PC-3 (cell line): Measurements from ENCODE around the gene ARIH2. TPM values are rescaled to one million over a fixed set of nuclear protein-coding genes. Genes with fewer than 3 reads are reported as not detected.

Source experiments
- ATAC-seq: fragments of 200-7000 bp; cut with Tn5 transposase; 2 replicates; pipeline ENCODE4 v1.9.1; 2020; ENCODE audit warnings: mild to moderate bottlenecking, moderate library complexity
- BruUV-seq: library from RNA; stranded (reverse); fragments of 400-500 nt; replicated peaks from 2 replicates; lab custom pipeline; 2021; lab: Mats Ljungman, UMichigan
- CTCF ChIA-PET: fragments of 300-600 bp; sonication (Branson Sonifier 250); formaldehyde crosslinking; loops from one replicate; lab custom pipeline; 2022; ENCODE audit warnings: antibody characterized with exemption; lab: Charles Lee
- POLR2A ChIA-PET: fragments of 300-600 bp; sonication (Branson Sonifier 250); formaldehyde crosslinking; loops from one replicate; lab custom pipeline; 2022; ENCODE audit warnings: antibody characterized with exemption; ENCODE audit not compliant: unreplicated experiment; lab: Charles Lee
- DNase-seq: peaks from one replicate; pipeline ENCODE4 v3.0.0-alpha.2; 2015
- H2AFZ ChIP-seq: fragments of 300-600 bp; sonication (generic); 2 replicates; pipeline ENCODE4 v1.6.0; 2016; ENCODE audit warnings: antibody characterized with exemption, low read length
- H3F3A ChIP-seq: fragments of 300-600 bp; sonication (generic); one replicate; pipeline ENCODE4 v1.6.0; 2017; ENCODE audit warnings: antibody characterized with exemption, low read length, control low read depth, mild to moderate bottlenecking; ENCODE audit not compliant: unreplicated experiment
- H3K27ac ChIP-seq: fragments of 300-600 bp; sonication (generic); 2 replicates; pipeline ENCODE4 v1.5.1; 2016; ENCODE audit warnings: mild to moderate bottlenecking, low read length
- H3K27me3 ChIP-seq: fragments of 300-600 bp; sonication (generic); 2 replicates; pipeline ENCODE4 v1.6.1; 2016; ENCODE audit warnings: low read length, mixed read lengths
- H3K36me3 ChIP-seq: fragments of 300-600 bp; sonication (generic); 2 replicates; pipeline ENCODE4 v1.6.1; 2016; ENCODE audit warnings: low read depth, mixed run types, low read length, mixed read lengths
- H3K4me1 ChIP-seq: fragments of 300-600 bp; sonication (generic); 2 replicates; pipeline ENCODE4 v1.5.1; 2016; ENCODE audit warnings: low read length; ENCODE audit not compliant: insufficient read depth
- H3K4me2 ChIP-seq: fragments of 300-600 bp; sonication (generic); 2 replicates; pipeline ENCODE4 v1.6.0; 2016; ENCODE audit warnings: low read length
- H3K4me3 ChIP-seq: fragments of 300-600 bp; sonication (generic); 2 replicates; pipeline ENCODE4 v1.5.1; 2016; ENCODE audit warnings: mild to moderate bottlenecking, low read length, mixed read lengths
- H3K79me2 ChIP-seq: fragments of 300-600 bp; sonication (generic); 2 replicates; pipeline ENCODE4 v1.6.1; 2017; ENCODE audit warnings: low read length, mixed read lengths
- H3K9ac ChIP-seq: fragments of 300-600 bp; sonication (generic); 2 replicates; pipeline ENCODE4 v1.6.0; 2016; ENCODE audit warnings: mild to moderate bottlenecking, low read length
- H3K9me2 ChIP-seq: fragments of 300-600 bp; sonication (generic); replicated peaks from 2 replicates; pipeline ENCODE4 v1.6.1; 2016; ENCODE audit warnings: mixed run types, low read length, mixed read lengths
- H3K9me3 ChIP-seq: fragments of 300-600 bp; sonication (generic); 2 replicates; pipeline ENCODE4 v1.6.1; 2016; ENCODE audit warnings: low read length, mixed read lengths
- H4K20me1 ChIP-seq: fragments of 300-600 bp; sonication (generic); 2 replicates; pipeline ENCODE4 v1.6.1; 2016; ENCODE audit warnings: low read length, mixed read lengths
- EZH2 ChIP-seq: fragments of 300-600 bp; sonication (generic); IDR thresholded peaks from one replicate; pipeline ENCODE4 v1.6.1; 2017; ENCODE audit warnings: antibody characterized with exemption, mild to moderate bottlenecking, low read length; ENCODE audit not compliant: unreplicated experiment
- EZH2phosphoT487 ChIP-seq: fragments of 300-600 bp; sonication (generic); IDR thresholded peaks from 2 replicates; pipeline ENCODE4 v1.6.1; 2018; ENCODE audit warnings: mild to moderate bottlenecking, antibody characterized with exemption, low read length, borderline replicate concordance
- intact Hi-C: fragments of 100-400 bp; cut with micrococcal nuclease; formaldehyde crosslinking; loops from 2 replicates; pipeline ENCODE4 v1.9.0; 2023
- total RNA-seq: library from RNA; depleted of rRNA; stranded (reverse); fragments of >200 nt; gene quantifications from 2 replicates; pipeline ENCODE4 v1.2.3, GENCODE V29; 2014
- TF ChIP-seq, protein P1 (sequence below): fragments of 300-600 bp; sonication (generic); conservative IDR thresholded peaks from 2 replicates; pipeline ENCODE4 v1.5.1; 2017; ENCODE audit warnings: antibody characterized with exemption, low read depth, mild to moderate bottlenecking, low read length

ARIH2 gene
- total RNA-seq, 1 experiment from 2014 or later = 136 TPM

- CTCF ChIA-PET = no interaction called here
Measured at GRCh38 chr3:48963591-48963990, 44.9 kb downstream of the ARIH2 start.

GRCh38 chr3:48966367-48966766 is 47.7 kb downstream of the ARIH2 start:
- Histone ChIP-seq H3K4me1 (no peaks in the 10 kb centered on the region), H3K27me3 (no peaks in the 10 kb centered on the region), H3K9ac (no peak overlapping the region), H3K4me2 (no peak overlapping the region), H3K27ac (no peak overlapping the region), H3K4me3 (no peak overlapping the region), H4K20me1 (no peaks in the 10 kb centered on the region; the same call in 1 of the 2 replicates), H3K79me2 (no peaks in the 10 kb centered on the region), H2AFZ (no peak overlapping the region), H3K36me3 (peaks cover 48% of the 10 kb centered on the region), H3K9me2 (no peaks in the 10 kb centered on the region), H3K9me3 (no peaks in the 10 kb centered on the region), H3F3A (no peaks in the 10 kb centered on the region)
- no TSS peak for BruUV-seq
- no peak for DNase-seq
- ATAC-seq = no peak
- ChIA-PET CTCF (no interaction called here), POLR2A (interaction anchor here (0.5 kb wide), 1 partner anchor 108 kb away, joined by 3 read pairs; no protein-coding TSS in a partner anchor)
- intact Hi-C loops = no loop called here
- TF ChIP-seq EZH2phosphoT487 (no peak), EZH2 (no peak)
- TF ChIP-seq, protein P1, sequence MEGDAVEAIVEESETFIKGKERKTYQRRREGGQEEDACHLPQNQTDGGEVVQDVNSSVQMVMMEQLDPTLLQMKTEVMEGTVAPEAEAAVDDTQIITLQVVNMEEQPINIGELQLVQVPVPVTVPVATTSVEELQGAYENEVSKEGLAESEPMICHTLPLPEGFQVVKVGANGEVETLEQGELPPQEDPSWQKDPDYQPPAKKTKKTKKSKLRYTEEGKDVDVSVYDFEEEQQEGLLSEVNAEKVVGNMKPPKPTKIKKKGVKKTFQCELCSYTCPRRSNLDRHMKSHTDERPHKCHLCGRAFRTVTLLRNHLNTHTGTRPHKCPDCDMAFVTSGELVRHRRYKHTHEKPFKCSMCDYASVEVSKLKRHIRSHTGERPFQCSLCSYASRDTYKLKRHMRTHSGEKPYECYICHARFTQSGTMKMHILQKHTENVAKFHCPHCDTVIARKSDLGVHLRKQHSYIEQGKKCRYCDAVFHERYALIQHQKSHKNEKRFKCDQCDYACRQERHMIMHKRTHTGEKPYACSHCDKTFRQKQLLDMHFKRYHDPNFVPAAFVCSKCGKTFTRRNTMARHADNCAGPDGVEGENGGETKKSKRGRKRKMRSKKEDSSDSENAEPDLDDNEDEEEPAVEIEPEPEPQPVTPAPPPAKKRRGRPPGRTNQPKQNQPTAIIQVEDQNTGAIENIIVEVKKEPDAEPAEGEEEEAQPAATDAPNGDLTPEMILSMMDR = no peak

More at GRCh38 chr3:48963591-48963990, 44.9 kb downstream of the ARIH2 start:
- Histone ChIP-seq H3K9me3 (no peaks in the 10 kb centered on the region), H3K79me2 (no peaks in the 10 kb centered on the region), H3K36me3 (peaks cover 31% of the 10 kb centered on the region), H3K27me3 (no peaks in the 10 kb centered on the region), H3K4me3 (no peak overlapping the region), H3K9me2 (no peaks in the 10 kb centered on the region), H2AFZ (no peak overlapping the region), H4K20me1 (no peaks in the 10 kb centered on the region; the same call in 1 of the 2 replicates), H3K9ac (no peak overlapping the region), H3F3A (no peaks in the 10 kb centered on the region), H3K27ac (no peak overlapping the region), H3K4me2 (no peak overlapping the region), H3K4me1 (no peaks in the 10 kb centered on the region)
- ATAC-seq = no peak
- no peak for DNase-seq
- no peak for TF ChIP-seq EZH2phosphoT487
- TF ChIP-seq, protein P1 = no peak
- no peak for TF ChIP-seq EZH2
- BruUV-seq = no TSS peak
- POLR2A ChIA-PET = no interaction called here
- intact Hi-C loops = no loop called here

DNA sequence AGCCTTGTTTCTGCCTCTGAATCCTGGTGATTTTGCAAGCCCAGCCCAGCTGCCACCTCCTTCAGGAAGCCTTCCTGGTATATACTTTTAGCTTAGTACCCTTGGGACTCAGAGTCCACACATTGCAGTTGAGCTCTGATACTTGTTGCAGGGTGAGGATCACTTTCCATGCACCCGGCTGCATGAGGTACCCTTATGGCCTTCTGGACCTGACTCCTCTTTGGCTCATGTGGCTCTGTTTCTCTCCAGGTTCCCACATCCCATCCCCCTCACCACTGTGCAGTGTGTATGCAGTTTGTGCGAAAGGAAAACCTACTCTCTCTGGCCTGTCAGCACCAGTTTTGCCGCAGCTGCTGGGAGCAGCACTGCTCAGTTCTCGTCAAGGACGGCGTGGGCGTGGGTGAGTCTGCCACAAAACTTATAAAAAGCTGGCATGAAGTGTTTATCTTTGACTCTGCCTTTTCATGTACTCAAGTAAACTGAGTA is 48.3 kb downstream of the ARIH2 start:
- intact Hi-C loops = no loop called here
- DNase-seq (no peak), ATAC-seq (no peak)
- Histone ChIP-seq H3K79me2 (no peaks in the 10 kb centered on the region), H3K27ac (no peak overlapping the region), H3K4me3 (no peak overlapping the region), H3F3A (no peaks in the 10 kb centered on the region), H3K27me3 (no peaks in the 10 kb centered on the region), H3K4me2 (no peak overlapping the region), H3K9me3 (no peaks in the 10 kb centered on the region), H3K36me3 (peaks cover 48% of the 10 kb centered on the region), H3K4me1 (no peaks in the 10 kb centered on the region), H2AFZ (no peak overlapping the region), H3K9me2 (no peaks in the 10 kb centered on the region), H4K20me1 (no peaks in the 10 kb centered on the region; the same call in 1 of the 2 replicates), H3K9ac (no peak overlapping the region)
- ChIA-PET CTCF (no interaction called here), POLR2A (no interaction called here)
- TF ChIP-seq EZH2 (no peak), EZH2phosphoT487 (no peak)
- TF ChIP-seq, protein P1 = no peak
- BruUV-seq = no TSS peak
